Astrocyte (in vitro differentiated cells and primary cell): ENCODE measurements around the gene RAPGEF3. TPM values are rescaled to one million over a fixed set of nuclear protein-coding genes. Genes with fewer than 3 reads are reported as not detected.

ENCODE experiments used
- DNase-seq: peaks from one replicate; pipeline ENCODE4 v3.0.0-alpha.2; 2010; ENCODE audit warnings: low read depth
- FAIRE-seq: peaks from 2 replicates; lab custom pipeline; 2011; peaks lifted over from hg19 to GRCh38; lab: Jason Lieb, UNC
- H2AFZ ChIP-seq: 2 replicates; pipeline ENCODE4 v1.6.0; 2012; ENCODE audit warnings: low read depth, low read length, inconsistent platforms
- H3K27ac ChIP-seq: 2 replicates; pipeline ENCODE4 v1.5.1; 2011; ENCODE audit warnings: low read depth, low read length, inconsistent platforms
- H3K27me3 ChIP-seq: 2 replicates; pipeline ENCODE4 v1.6.0; 2011; ENCODE audit warnings: low read length, inconsistent platforms; ENCODE audit not compliant: insufficient read depth
- H3K36me3 ChIP-seq: 2 replicates; pipeline ENCODE4 v1.5.1; 2011; ENCODE audit warnings: low read length, inconsistent platforms; ENCODE audit not compliant: insufficient read depth
- H3K4me1 ChIP-seq: 2 replicates; pipeline ENCODE4 v1.5.1; 2011; ENCODE audit warnings: low read length, inconsistent platforms; ENCODE audit not compliant: insufficient read depth
- H3K4me2 ChIP-seq: 2 replicates; pipeline ENCODE4 v1.6.0; 2012; ENCODE audit warnings: low read length, inconsistent platforms
- H3K4me3 ChIP-seq: 2 replicates; pipeline ENCODE4 v1.5.1; 2011; ENCODE audit warnings: low read depth, mild to moderate bottlenecking, low read length, inconsistent platforms; ENCODE audit not compliant: insufficient read depth
- H3K79me2 ChIP-seq: 2 replicates; pipeline ENCODE4 v1.6.0; 2012; ENCODE audit warnings: mild to moderate bottlenecking, low read length, inconsistent platforms; ENCODE audit not compliant: insufficient read depth
- H3K9ac ChIP-seq: 2 replicates; pipeline ENCODE4 v1.6.0; 2012; ENCODE audit warnings: mild to moderate bottlenecking, low read length, inconsistent platforms
- H3K9me3 ChIP-seq: 2 replicates; pipeline ENCODE4 v1.5.1; 2012; ENCODE audit warnings: low read depth, mild to moderate bottlenecking, low read length, inconsistent platforms; ENCODE audit not compliant: insufficient read depth
- H4K20me1 ChIP-seq: 2 replicates; pipeline ENCODE4 v1.6.0; 2012; ENCODE audit warnings: low read length, inconsistent platforms; ENCODE audit not compliant: insufficient read depth
- H3K27ac Mint-ChIP-seq: one replicate; pipeline ENCODE4 v1.8.0; 2021; ENCODE audit warnings: mild to moderate bottlenecking, mixed read lengths; ENCODE audit not compliant: unreplicated experiment
- H3K27me3 Mint-ChIP-seq: one replicate; pipeline ENCODE4 v1.8.0; 2021; ENCODE audit warnings: low read depth, mixed read lengths; ENCODE audit not compliant: unreplicated experiment
- H3K36me3 Mint-ChIP-seq: one replicate; pipeline ENCODE4 v1.8.0; 2021; ENCODE audit warnings: low read depth, mixed read lengths; ENCODE audit not compliant: unreplicated experiment
- H3K4me1 Mint-ChIP-seq: one replicate; pipeline ENCODE4 v1.8.0; 2021; ENCODE audit warnings: low read depth, mixed read lengths; ENCODE audit not compliant: unreplicated experiment
- H3K4me3 Mint-ChIP-seq: one replicate; pipeline ENCODE4 v1.8.0; 2021; ENCODE audit warnings: mild to moderate bottlenecking, moderate library complexity, mixed read lengths; ENCODE audit not compliant: unreplicated experiment
- H3K9me3 Mint-ChIP-seq: one replicate; pipeline ENCODE4 v1.8.0; 2021; ENCODE audit warnings: mild to moderate bottlenecking, mixed read lengths; ENCODE audit not compliant: unreplicated experiment
- CTCF ChIP-seq: IDR thresholded peaks from 2 replicates; pipeline ENCODE4 v1.5.1; 2011; ENCODE audit warnings: low read depth, mild to moderate bottlenecking, inconsistent platforms, low read length, moderate library complexity; ENCODE audit not compliant: insufficient read depth
- EZH2 ChIP-seq: IDR thresholded peaks from 2 replicates; pipeline ENCODE4 v1.6.1; 2012; ENCODE audit warnings: mild to moderate bottlenecking, low read length, inconsistent platforms; ENCODE audit not compliant: insufficient read depth
- total RNA-seq: library from RNA; stranded (reverse); gene quantifications from 2 replicates; pipeline ENCODE4 v1.2.1, GENCODE V29; 2021

RAPGEF3 gene
- total RNA-seq, 1 donor from 2014 or later = 5.9 TPM

- no peak overlapping the region for H3K4me3 ChIP-seq
- H3K9ac ChIP-seq = no peak overlapping the region
- H4K20me1 ChIP-seq = no peaks in the 10 kb centered on the region
- peaks cover 23% of the 10 kb centered on the region for H3K4me1 ChIP-seq
- FAIRE-seq (peak; percentile 39), DNase-seq (no peak)
- H3K27ac ChIP-seq = no peak overlapping the region
- H3K36me3 Mint-ChIP-seq = peaks cover 18% of the 10 kb centered on the region
- no peak overlapping the region for H3K4me3 Mint-ChIP-seq
- no peaks in the 10 kb centered on the region for H3K9me3 Mint-ChIP-seq
- no peaks in the 10 kb centered on the region for H3K9me3 ChIP-seq
- no peaks in the 10 kb centered on the region for H3K27me3 ChIP-seq
- H3K4me1 Mint-ChIP-seq = peaks cover 23% of the 10 kb centered on the region
- H3K36me3 ChIP-seq = no peaks in the 10 kb centered on the region
- peaks cover 33% of the 10 kb centered on the region for H3K27me3 Mint-ChIP-seq
- no peak for TF ChIP-seq CTCF
- no peak for TF ChIP-seq EZH2
- H3K79me2 ChIP-seq = no peaks in the 10 kb centered on the region
- H2AFZ ChIP-seq = peak overlapping the region; percentile 57
- peak overlapping the region; percentile 18 for H3K27ac Mint-ChIP-seq
- peak overlapping the region; percentile 27 for H3K4me2 ChIP-seq
Measured at GRCh38 chr12:47753021-47754001, 5.4 kb downstream of the RAPGEF3 start.

DNA sequence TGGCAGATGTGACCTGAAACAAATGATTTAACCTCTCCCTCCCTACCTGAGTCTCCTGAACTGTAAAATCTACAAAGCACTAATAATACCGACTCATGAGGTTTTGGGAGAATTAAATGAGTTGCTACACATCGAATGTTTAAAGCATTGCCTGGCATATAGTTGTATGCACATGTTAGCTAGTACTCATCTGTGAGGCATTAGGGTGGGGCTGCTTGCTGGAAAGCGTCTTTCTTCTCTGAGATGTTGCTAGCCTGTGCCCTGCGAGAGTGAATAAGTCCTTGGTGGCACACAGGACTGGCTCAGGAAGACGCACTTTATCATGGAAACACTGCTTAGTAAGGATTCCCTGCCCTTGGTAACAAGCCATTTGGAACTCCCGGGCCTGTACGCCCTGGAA, 6.1 kb downstream of the RAPGEF3 start:
- TF ChIP-seq CTCF (no peak), EZH2 (no peak)
- Mint-ChIP-seq H3K36me3 (peaks cover 18% of the 10 kb centered on the region), H3K4me3 (no peak overlapping the region), H3K27ac (no peak overlapping the region), H3K9me3 (no peaks in the 10 kb centered on the region), H3K27me3 (peaks cover 39% of the 10 kb centered on the region), H3K4me1 (peaks cover 20% of the 10 kb centered on the region)
- H4K20me1 ChIP-seq = no peaks in the 10 kb centered on the region
- H3K4me2 ChIP-seq = no peak overlapping the region
- H3K4me3 ChIP-seq = no peak overlapping the region
- H3K27ac ChIP-seq = no peak overlapping the region
- no peaks in the 10 kb centered on the region for H3K27me3 ChIP-seq
- no peaks in the 10 kb centered on the region for H3K79me2 ChIP-seq
- H3K9ac ChIP-seq = no peak overlapping the region
- H2AFZ ChIP-seq = no peak overlapping the region
- no peaks in the 10 kb centered on the region for H3K36me3 ChIP-seq
- H3K4me1 ChIP-seq = peaks cover 15% of the 10 kb centered on the region
- no peaks in the 10 kb centered on the region for H3K9me3 ChIP-seq
- no peak for FAIRE-seq
- DNase-seq = peak; percentile 39

- no peak overlapping the region for H3K4me3 Mint-ChIP-seq
Measured at GRCh38 chr12:47752121-47752520, 6.6 kb downstream of the RAPGEF3 start.

More at GRCh38 chr12:47752121-47752520, 6.6 kb downstream of the RAPGEF3 start:
- FAIRE-seq = no peak
- Histone ChIP-seq H3K9me3 (no peaks in the 10 kb centered on the region), H2AFZ (no peak overlapping the region), H3K27ac (no peak overlapping the region), H3K36me3 (no peaks in the 10 kb centered on the region), H4K20me1 (no peaks in the 10 kb centered on the region), H3K27me3 (no peaks in the 10 kb centered on the region), H3K4me2 (no peak overlapping the region), H3K79me2 (no peaks in the 10 kb centered on the region), H3K4me1 (peaks cover 15% of the 10 kb centered on the region), H3K4me3 (no peak overlapping the region), H3K9ac (no peak overlapping the region)
- H3K9me3 Mint-ChIP-seq = no peaks in the 10 kb centered on the region
- H3K27me3 Mint-ChIP-seq = peaks cover 39% of the 10 kb centered on the region
- no peak for TF ChIP-seq EZH2
- no peak for TF ChIP-seq CTCF
- no peak for DNase-seq
- H3K27ac Mint-ChIP-seq = no peak overlapping the region
- H3K4me1 Mint-ChIP-seq = peaks cover 16% of the 10 kb centered on the region
- H3K36me3 Mint-ChIP-seq = peaks cover 17% of the 10 kb centered on the region
